ACHN (cell line): ENCODE measurements around the gene LRRC25.

Experiments used
- DNase-seq: peaks from one replicate; pipeline ENCODE4 v3.0.0-alpha.2; 2015
- in situ Hi-C: cut with HindIII; loops from 2 replicates; pipeline ENCODE4 v1.10.0; 2017; ENCODE audit warnings: low sequenced_read_pairs, low pct_ligation_motif_present, low pct_unique_long_range_greater_than_20kb

LRRC25 gene

DNA sequence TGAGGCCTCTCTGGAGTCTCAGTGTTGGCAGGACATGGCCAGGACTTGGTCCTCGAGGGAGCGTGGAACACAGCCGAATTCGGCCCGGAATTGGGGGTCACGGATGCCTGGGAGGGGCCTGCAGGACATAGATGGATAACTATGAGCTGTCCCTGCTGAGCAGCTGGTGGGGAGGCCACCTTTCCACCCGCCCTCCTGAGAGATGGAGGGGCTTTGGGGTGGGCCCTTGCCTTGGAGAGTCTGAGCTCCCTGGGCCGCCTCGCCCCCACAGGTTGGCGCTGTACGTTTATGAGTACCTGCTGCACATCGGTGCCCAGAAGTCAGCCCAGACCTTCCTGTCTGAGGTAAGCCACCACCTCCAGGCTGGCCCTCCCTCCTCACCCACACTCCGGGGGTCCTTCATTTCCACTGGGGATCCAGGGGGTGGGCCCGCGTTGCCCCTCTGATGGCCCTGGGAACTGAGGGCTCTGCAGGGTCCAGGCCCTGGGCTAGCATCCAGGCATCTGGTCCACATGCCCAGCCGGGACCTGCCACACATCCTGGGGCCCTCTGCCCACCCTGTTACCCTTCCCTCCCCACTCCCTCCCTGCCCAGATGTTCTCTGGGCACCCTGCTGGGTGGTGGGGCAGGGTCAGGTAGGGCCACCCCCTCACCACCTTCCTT, 29.8 kb upstream of the LRRC25 start:
- DNase-seq = no peak
- in situ Hi-C loops = no loop called here

- in situ Hi-C loops = no loop called here
- no peak for DNase-seq
Observed at GRCh38 chr19:18426416-18426767, 29.0 kb upstream of the LRRC25 start.

DNA sequence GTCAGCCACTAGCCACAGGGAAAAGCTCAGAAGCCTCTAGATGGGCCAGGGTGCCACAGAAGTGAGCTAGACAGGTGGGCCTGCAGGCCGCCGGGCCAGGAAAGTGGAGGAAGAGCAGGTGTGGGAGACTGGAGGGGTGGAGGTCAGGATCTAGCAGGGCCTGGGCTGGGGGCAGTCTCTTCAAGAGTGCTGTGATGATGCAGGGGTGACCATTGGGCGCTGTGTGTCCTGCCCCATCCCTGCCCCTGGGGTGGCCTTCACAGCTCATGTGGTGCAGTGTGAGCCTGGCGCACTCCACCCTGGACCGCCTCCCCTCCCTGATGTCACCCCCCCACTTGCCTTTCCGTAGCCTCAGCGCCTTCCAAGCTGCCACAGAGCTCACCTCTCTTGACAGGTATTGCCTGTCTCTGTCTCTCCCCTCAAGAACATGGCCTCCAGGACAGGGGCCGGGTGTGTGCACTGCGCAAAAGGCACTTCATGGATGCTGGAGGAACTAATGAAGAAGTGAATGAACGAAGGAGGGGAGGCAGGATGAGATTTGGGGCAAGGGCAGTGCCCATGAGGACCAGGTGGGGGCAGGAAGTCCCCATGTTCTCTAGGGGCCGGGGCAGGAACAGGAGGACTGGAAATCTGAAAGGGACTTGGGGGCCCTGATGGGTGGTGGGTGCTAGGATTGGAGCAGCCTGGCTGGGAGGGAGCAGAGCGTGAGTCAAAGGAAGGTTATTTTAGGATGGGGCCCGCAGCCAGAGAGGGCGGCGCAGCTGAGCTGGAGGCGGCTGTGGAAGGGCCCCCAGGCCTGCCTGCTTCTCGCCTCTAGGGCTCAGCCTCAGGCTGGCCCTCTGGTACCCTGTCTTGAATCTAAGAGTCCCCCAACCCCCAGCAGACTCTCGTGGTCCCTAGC, 28.3 kb upstream of the LRRC25 start:
- DNase-seq = no peak
- in situ Hi-C loops = no loop called here

- DNase-seq = no peak
- in situ Hi-C loops = no loop called here
Observed at GRCh38 chr19:18424890-18425514, 27.6 kb upstream of the LRRC25 start.

- in situ Hi-C loops = no loop called here
- no peak for DNase-seq
Observed at GRCh38 chr19:18424122-18424889, 26.9 kb upstream of the LRRC25 start.

- in situ Hi-C loops = no loop called here
- DNase-seq = no peak
Observed at GRCh38 chr19:18423258-18424020, 26.0 kb upstream of the LRRC25 start.

DNA sequence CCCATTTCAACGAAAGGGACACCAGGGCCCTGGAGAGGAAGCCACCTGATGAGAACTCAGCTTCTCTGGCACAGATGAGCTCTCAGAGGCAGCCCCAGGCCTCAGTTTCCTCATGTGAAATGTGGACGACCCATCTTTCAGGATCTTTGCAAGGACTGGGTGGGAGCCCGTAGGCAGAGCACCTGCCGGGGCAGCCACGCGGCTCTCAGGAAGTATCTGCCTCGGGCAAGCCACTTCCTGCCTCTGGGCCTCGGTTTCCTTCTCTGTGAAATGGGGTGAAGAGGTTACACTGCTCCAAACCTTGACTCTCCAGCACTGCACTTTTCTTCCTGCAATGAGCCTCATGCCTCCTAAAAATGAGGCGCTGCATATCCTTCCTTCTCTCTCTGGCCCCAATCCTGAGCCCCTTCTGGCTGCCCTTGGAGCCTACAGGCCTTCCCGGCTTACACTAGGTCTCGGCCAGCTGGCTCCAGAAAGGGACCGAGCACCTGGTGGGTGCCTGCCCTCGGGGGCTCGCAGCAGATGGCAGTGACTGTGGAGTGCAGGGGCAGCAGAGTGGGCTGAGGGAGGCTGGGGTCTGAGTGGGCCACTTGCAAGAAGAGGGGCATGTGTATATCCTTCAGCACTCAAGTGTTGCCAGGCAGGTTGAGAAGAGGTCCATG, 25.2 kb upstream of the LRRC25 start:
- in situ Hi-C loops = no loop called here
- DNase-seq = no peak

- in situ Hi-C loops = no loop called here
- no peak for DNase-seq
Observed at GRCh38 chr19:18421371-18421959, 24.0 kb upstream of the LRRC25 start.

- no peak for DNase-seq
- in situ Hi-C loops = no loop called here
Observed at GRCh38 chr19:18420930-18421329, 23.5 kb upstream of the LRRC25 start.

- peak; percentile 30 for DNase-seq
- in situ Hi-C loops = no loop called here
Observed at GRCh38 chr19:18419699-18420460, 22.5 kb upstream of the LRRC25 start.

DNA sequence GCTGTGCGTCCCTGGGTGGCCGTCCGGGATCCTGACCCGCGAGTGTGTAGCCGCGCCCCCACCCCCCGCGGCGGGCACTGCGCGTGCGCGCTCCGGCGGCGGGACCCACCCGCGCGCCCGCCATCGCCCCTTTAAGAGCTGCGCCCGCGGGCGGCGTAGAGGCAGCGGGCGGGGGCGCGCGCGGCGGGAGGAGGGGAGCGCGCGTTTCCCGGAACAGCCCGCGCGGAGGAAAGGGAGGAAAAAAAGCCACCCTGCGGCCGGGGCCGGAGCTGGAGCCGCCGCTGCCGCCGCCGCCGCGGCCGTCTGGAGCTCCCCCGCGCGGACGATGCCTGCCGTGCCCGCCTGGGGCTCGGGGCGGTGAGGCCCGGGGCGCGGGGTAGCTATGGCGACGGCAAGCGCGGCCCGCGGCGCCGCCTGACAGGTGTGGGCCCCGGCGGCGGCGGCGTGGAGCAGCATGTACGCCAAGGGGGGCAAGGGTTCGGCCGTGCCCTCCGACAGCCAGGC, 21.8 kb upstream of the LRRC25 start, which contains the start of gene SSBP4:
Gene SSBP4 (plus strand): TSS at position 204 of the 504 bp plus-strand sequence. CDS start 251 bp downstream, at position 455.
- in situ Hi-C loops = no loop called here
- DNase-seq = peak; percentile 76

GRCh38 chr19:18418483-18419194, 21.2 kb upstream of the LRRC25 start:
- in situ Hi-C loops = no loop called here
- DNase-seq = no peak

DNA sequence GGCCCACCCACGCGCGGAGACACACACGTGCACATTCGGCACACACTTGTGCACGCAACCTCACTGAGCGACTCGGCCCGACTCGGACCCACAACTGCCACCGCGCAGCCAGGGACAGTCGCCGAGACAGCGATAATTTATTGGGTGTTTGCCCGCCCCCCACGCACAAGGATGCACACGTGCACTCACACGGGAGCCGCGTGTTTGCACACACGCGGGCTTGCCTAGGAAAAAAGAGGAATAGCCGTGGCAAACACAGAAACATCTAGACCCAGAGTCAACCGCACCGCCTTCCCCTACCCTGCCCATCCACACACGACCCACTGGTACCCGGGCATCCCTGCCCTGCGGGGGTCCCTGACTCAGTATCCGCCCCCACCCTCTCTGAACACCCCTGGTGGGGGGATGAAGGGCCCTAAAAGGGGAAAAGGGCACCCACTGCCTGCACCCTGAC, 20.6 kb upstream of the LRRC25 start:
- DNase-seq = no peak
- in situ Hi-C loops = no loop called here

- DNase-seq = peak; percentile 84
- in situ Hi-C loops = no loop called here
Observed at GRCh38 chr19:18417250-18418028, 20.0 kb upstream of the LRRC25 start.

DNA sequence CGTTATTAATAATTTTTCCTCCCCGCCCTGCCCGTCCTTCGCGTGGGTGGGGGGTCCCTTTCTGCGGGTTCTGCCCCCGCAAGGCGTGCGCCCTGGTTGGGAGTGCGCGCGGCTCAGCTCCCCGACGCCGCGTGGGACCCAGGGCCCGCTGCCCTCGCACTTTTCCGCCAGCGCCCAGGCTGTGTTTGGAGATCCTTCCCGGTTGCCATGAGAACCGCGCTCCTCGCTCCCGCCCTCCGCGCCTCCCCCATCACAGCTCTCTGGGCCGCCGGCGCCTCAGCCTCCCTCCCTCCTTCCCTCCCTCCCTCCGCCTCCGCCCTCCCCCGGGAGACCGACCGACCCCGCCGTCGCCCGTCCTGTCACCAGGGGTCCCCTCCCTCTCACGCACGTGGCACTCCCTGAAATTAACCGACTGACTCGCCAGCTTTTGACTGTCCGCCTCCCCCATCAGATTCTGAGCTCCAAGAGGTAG, 19.4 kb upstream of the LRRC25 start:
- in situ Hi-C loops = no loop called here
- DNase-seq = peak; percentile 83
